ENCODE results near the gene COL20A1.

COL20A1 gene

DNA sequence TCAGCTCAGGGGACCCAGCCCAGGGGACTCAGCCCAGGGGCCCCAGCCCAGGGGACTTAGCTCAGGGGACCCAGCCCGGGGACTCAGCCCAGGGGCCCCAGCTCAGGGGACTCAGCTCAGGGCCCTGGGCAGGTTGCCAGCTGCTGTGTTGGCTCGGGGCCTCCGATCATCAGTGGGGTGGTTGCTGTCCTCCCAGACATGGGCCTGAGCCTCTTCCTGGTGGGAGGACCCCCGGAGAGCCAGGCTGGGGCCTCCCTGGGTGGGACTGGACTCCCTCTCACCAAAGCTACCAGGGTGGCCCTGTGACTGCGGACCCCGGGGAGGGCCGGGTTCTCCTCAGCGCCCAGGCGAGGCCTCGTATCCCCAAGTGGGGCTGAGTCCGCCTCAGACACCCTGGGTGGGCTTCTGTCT, 4.4 kb downstream of the COL20A1 start (continued):
- TF ChIP-seq TSHZ2 (CRISPR knock-in tag; IDR thresholded peaks at IDR 0.05), result no peak
- TF ChIP-seq, protein P1, sequence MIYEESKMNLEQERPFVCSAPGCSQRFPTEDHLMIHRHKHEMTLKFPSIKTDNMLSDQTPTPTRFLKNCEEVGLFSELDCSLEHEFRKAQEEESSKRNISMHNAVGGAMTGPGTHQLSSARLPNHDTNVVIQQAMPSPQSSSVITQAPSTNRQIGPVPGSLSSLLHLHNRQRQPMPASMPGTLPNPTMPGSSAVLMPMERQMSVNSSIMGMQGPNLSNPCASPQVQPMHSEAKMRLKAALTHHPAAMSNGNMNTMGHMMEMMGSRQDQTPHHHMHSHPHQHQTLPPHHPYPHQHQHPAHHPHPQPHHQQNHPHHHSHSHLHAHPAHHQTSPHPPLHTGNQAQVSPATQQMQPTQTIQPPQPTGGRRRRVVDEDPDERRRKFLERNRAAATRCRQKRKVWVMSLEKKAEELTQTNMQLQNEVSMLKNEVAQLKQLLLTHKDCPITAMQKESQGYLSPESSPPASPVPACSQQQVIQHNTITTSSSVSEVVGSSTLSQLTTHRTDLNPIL (CRISPR knock-in tag; IDR thresholded peaks at IDR 0.05; ENCODE audit: low read depth), result no peak
- TF ChIP-seq CSDC2 (CRISPR knock-in tag; IDR thresholded peaks at IDR 0.05), result no peak
- no peak for TF ChIP-seq ZFP3 (CRISPR knock-in tag; IDR thresholded peaks at IDR 0.05)
- TF ChIP-seq GLIS3 (CRISPR knock-in tag; IDR thresholded peaks at IDR 0.05), result no peak
- TF ChIP-seq TCF4 (CRISPR knock-in tag; IDR thresholded peaks at IDR 0.05; ENCODE audit: borderline replicate concordance), result no peak

GRCh38 chr20:63297796-63298572, 5.0 kb downstream of the COL20A1 start:
- no peak for ATAC-seq
- TF ChIP-seq GLIS3 (CRISPR knock-in tag; IDR thresholded peaks at IDR 0.05) (no peak), ZFP30 (CRISPR knock-in tag; IDR thresholded peaks at IDR 0.05) (no peak), TCF4 (CRISPR knock-in tag; IDR thresholded peaks at IDR 0.05; ENCODE audit: borderline replicate concordance) (no peak), TSHZ2 (CRISPR knock-in tag; IDR thresholded peaks at IDR 0.05) (no peak), ZNF565 (CRISPR knock-in tag; conservative IDR thresholded peaks at IDR 0.05; ENCODE audit: low read depth) (no peak), OSR1 (CRISPR knock-in tag; IDR thresholded peaks at IDR 0.05) (no peak), ZNF8 (CRISPR knock-in tag; IDR thresholded peaks at IDR 0.05) (no peak), PPARA (CRISPR knock-in tag; IDR thresholded peaks at IDR 0.05; ENCODE audit: borderline replicate concordance) (no peak), SNAI2 (CRISPR knock-in tag; IDR thresholded peaks at IDR 0.05) (no peak), RARB (CRISPR knock-in tag; IDR thresholded peaks at IDR 0.05) (no peak), ARNTL (CRISPR knock-in tag; IDR thresholded peaks at IDR 0.05; ENCODE audit: borderline replicate concordance, low read depth) (no peak), BACH2 (CRISPR knock-in tag; IDR thresholded peaks at IDR 0.05; ENCODE audit: borderline replicate concordance) (no peak), TOX (CRISPR knock-in tag; IDR thresholded peaks at IDR 0.05; ENCODE audit: borderline replicate concordance) (no peak), CSDC2 (CRISPR knock-in tag; IDR thresholded peaks at IDR 0.05) (no peak), ISL1 (CRISPR knock-in tag; IDR thresholded peaks at IDR 0.05) (no peak), ZNF70 (CRISPR knock-in tag; IDR thresholded peaks at IDR 0.05) (no peak), ESRRG (CRISPR knock-in tag; IDR thresholded peaks at IDR 0.05) (no peak)
- TF ChIP-seq, protein P2, sequence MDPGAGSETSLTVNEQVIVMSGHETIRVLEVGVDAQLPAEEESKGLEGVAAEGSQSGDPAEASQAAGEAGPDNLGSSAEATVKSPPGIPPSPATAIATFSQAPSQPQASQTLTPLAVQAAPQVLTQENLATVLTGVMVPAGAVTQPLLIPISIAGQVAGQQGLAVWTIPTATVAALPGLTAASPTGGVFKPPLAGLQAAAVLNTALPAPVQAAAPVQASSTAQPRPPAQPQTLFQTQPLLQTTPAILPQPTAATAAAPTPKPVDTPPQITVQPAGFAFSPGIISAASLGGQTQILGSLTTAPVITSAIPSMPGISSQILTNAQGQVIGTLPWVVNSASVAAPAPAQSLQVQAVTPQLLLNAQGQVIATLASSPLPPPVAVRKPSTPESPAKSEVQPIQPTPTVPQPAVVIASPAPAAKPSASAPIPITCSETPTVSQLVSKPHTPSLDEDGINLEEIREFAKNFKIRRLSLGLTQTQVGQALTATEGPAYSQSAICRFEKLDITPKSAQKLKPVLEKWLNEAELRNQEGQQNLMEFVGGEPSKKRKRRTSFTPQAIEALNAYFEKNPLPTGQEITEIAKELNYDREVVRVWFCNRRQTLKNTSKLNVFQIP (CRISPR knock-in tag; IDR thresholded peaks at IDR 0.05; ENCODE audit: borderline replicate concordance, low read depth), result no peak
- TF ChIP-seq, protein P3, sequence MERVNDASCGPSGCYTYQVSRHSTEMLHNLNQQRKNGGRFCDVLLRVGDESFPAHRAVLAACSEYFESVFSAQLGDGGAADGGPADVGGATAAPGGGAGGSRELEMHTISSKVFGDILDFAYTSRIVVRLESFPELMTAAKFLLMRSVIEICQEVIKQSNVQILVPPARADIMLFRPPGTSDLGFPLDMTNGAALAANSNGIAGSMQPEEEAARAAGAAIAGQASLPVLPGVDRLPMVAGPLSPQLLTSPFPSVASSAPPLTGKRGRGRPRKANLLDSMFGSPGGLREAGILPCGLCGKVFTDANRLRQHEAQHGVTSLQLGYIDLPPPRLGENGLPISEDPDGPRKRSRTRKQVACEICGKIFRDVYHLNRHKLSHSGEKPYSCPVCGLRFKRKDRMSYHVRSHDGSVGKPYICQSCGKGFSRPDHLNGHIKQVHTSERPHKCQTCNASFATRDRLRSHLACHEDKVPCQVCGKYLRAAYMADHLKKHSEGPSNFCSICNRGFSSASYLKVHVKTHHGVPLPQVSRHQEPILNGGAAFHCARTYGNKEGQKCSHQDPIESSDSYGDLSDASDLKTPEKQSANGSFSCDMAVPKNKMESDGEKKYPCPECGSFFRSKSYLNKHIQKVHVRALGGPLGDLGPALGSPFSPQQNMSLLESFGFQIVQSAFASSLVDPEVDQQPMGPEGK (CRISPR knock-in tag; IDR thresholded peaks at IDR 0.05; ENCODE audit: borderline replicate concordance), result no peak
- TF ChIP-seq, protein P1 (CRISPR knock-in tag; IDR thresholded peaks at IDR 0.05; ENCODE audit: low read depth), result no peak
